ENCODE data around the gene GUCY1B1.

The GUCY1B1 gene

DNA sequence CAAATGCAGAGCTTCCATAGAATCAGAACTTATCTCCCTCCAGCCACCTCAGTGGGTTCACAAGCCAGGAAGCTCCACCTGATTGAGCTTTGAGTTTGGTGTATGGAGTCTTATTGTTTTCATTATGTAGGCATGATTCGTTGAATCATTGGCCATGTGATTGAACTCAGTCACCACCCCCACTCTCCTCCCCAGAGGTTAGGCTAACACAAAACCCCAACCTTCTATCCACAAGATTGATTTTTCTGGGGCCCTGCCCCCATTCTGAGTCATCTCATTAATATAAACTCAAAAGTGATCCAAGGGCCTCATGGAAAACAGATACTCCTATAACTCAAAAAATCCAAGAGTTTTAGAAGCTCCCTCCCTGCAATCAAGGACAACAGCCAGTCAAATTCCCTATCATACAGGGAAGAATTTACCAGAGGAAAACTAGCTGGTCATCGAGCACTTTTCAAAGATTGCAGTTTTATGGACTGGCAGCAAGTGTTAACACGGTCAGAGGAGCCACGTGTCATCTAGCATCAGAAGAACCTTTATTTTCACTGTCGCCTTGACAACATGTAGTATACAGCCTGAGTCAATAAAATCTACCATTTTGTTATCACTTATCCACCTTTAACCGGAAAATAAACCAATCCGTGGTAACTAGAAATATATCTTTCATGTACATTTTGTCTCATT is 35.9 kb upstream of the GUCY1B1 start:
- TF ChIP-seq, protein P1, sequence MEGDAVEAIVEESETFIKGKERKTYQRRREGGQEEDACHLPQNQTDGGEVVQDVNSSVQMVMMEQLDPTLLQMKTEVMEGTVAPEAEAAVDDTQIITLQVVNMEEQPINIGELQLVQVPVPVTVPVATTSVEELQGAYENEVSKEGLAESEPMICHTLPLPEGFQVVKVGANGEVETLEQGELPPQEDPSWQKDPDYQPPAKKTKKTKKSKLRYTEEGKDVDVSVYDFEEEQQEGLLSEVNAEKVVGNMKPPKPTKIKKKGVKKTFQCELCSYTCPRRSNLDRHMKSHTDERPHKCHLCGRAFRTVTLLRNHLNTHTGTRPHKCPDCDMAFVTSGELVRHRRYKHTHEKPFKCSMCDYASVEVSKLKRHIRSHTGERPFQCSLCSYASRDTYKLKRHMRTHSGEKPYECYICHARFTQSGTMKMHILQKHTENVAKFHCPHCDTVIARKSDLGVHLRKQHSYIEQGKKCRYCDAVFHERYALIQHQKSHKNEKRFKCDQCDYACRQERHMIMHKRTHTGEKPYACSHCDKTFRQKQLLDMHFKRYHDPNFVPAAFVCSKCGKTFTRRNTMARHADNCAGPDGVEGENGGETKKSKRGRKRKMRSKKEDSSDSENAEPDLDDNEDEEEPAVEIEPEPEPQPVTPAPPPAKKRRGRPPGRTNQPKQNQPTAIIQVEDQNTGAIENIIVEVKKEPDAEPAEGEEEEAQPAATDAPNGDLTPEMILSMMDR (IDR thresholded peaks at IDR 0.05; ENCODE audit: low read depth, low read length): no peak
- no peak overlapping the region for H3K4me3 ChIP-seq (replicated peaks in 1 of 2; ENCODE audit: low read depth in 2 of 2, low read length in 2 of 2)
- peak in 1 of 2 donors; percentile 9 for DNase-seq (ENCODE audit: low read depth in 2 of 2)

DNA sequence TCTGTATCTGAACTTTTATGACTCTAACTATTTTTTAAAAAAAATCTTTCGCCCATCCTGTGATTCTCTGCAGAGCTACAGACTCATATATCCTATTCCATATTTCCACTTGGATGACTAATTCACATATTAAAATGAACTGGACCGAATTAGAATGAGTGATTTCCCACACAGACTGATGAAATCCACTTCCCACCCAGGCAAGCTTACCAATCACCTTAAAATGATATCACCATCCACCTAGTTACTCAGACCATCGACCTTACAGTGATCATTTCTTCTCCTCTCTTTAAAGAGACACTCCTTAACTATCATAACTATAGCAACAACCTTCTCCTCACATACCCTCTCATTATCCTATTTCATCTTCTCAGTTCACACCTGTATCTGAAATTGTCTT is 34.1 kb upstream of the GUCY1B1 start:
- H3K4me3 ChIP-seq (replicated peaks in 1 of 2; ENCODE audit: low read depth in 2 of 2, low read length in 2 of 2): no peak overlapping the region
- TF ChIP-seq, protein P1 (IDR thresholded peaks at IDR 0.05; ENCODE audit: low read depth, low read length): no peak
- DNase-seq (ENCODE audit: low read depth in 2 of 2): no peak

DNA sequence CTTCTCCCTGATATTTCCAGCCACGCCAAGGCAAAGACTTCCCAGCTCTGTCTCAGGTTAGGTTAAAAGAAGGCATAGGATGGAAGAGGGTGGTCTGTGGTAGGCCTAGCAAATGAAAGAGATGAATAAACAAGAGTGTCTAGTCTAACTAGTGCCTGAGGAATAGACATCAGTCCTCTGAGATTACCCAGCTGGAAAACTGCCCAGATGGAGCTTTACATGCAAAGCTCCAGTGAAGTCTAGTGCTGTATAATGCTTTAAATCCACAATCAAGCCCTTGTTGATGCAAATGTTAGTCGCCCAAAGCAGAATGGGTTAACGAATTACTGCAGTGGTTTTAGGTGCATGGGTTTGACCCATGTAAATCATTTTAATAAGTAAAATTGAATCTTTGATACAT is 24.8 kb upstream of the GUCY1B1 start:
- peak; percentile 44 to 50 for DNase-seq (ENCODE audit: low read depth in 2 of 2)
- no peak overlapping the region for H3K4me3 ChIP-seq (replicated peaks in 1 of 2; ENCODE audit: low read depth in 2 of 2, low read length in 2 of 2)
- TF ChIP-seq, protein P1 (IDR thresholded peaks at IDR 0.05; ENCODE audit: low read depth, low read length): no peak

DNA sequence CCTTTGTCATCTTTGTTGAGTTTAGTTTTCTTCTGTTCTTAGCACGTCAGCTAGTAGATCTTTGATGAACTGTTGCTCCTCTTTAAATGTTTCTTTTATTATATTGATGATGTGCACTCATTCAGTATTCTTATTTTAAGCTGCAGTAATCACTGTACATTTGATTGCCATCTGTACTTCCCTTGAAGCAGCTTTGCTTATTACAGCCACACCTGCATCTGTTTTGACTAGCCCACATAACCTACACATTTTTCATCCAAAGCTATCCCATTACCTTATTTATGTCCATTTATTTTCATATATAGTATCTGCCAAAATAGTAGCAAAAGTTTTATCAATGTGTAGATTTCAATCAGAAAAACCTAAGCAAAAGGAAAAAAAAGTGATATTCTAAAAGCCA is 23.9 kb upstream of the GUCY1B1 start:
- TF ChIP-seq, protein P1 (IDR thresholded peaks at IDR 0.05; ENCODE audit: low read depth, low read length): no peak
- no peak overlapping the region for H3K4me3 ChIP-seq (replicated peaks in 1 of 2; ENCODE audit: low read depth in 2 of 2, low read length in 2 of 2)
- DNase-seq (ENCODE audit: low read depth in 2 of 2): no peak

DNA sequence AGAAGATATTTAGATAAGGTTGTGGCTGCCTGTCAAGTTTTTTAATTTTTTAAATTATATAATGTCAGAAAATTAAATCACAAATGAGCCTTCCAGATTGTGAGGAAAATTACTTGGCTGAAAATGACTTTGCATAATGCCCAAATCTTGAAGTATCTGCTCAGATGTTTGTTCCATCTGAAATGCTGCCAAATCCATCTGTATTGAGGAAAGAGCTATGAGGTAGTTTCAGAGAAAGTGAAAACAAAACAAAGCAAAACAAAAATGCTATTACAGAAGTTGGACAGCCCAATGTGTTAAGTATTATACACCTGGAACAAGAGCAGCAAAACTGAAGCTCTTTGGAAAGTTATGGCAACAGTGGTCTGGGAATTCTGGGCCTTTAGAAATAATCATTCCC is 23.3 kb upstream of the GUCY1B1 start:
- DNase-seq (ENCODE audit: low read depth in 2 of 2): peak; percentile 11 to 47
- TF ChIP-seq, protein P1 (IDR thresholded peaks at IDR 0.05; ENCODE audit: low read depth, low read length): no peak
- no peak overlapping the region for H3K4me3 ChIP-seq (replicated peaks in 1 of 2; ENCODE audit: low read depth in 2 of 2, low read length in 2 of 2)

DNA sequence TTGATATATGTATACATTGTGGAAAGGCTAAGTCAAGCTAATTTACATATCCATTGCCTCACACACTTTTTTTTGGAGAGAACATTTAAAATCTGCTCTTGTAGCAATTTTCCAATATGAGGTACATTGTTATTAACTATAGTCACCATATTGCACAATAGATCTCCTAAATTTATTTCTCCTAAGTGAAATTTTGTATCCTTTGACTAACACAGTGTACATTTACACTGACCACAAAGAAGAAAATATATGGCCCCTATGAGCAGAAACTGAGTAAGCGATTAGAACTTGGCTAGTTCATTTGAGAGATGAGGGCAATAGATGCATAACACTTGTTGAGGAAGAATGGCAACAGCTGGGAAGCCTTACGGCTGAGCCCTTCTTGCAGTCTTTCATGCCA is 20.3 kb upstream of the GUCY1B1 start:
- TF ChIP-seq, protein P1 (IDR thresholded peaks at IDR 0.05; ENCODE audit: low read depth, low read length): no peak
- no peak overlapping the region for H3K4me3 ChIP-seq (replicated peaks in 1 of 2; ENCODE audit: low read depth in 2 of 2, low read length in 2 of 2)
- DNase-seq (ENCODE audit: low read depth in 2 of 2): peak; percentile 48 to 63

DNA sequence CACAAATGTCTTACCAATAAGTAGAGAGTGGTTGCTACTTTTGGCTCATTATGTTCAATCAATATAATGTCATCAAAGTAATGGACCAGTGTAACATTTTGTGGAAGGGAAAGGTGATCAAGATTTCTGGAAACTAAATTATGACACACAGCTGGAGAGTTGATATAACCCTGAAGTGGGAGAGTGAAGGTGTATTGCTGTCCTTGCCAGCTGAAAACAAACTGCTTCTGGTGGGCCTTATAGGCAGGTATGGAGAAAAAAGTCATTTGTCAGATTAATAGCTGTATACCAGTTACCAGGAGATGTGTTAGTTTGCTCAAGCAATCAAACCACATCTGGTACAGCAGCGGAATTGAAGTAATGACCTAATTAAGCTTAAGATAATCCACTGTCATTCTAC is 17.3 kb upstream of the GUCY1B1 start:
- DNase-seq (ENCODE audit: low read depth in 2 of 2): no peak
- no peak overlapping the region for H3K4me3 ChIP-seq (replicated peaks in 1 of 2; ENCODE audit: low read depth in 2 of 2, low read length in 2 of 2)
- TF ChIP-seq, protein P1 (IDR thresholded peaks at IDR 0.05; ENCODE audit: low read depth, low read length): no peak

All from cardiac fibroblast (primary cell).